GM18951 (cell line): ENCODE data around the gene DHX38.
"Not testable (repeated sequence)": the region's sequence is repeated elsewhere in the genome, so short reads cannot be mapped to it uniquely, and the experiment has no call there.

Source experiments
- POLR2A ChIP-seq: IDR thresholded peaks from 4 replicates; pipeline ENCODE4 v1.6.1; 2011; ENCODE audit warnings: mild to moderate bottlenecking; ENCODE audit not compliant: insufficient read length, insufficient read depth; ENCODE audit errors: extremely low read depth
- in situ Hi-C: fragments of 300-500 bp; cut with MboI; formaldehyde crosslinking; loops from one replicate; pipeline ENCODE4 v1.12.0; 2022; ENCODE audit warnings: low sequenced_read_pairs, mixed read lengths, inconsistent platforms; ENCODE audit not compliant: unreplicated experiment

DHX38 gene

GRCh38 chr16:72093448-72094265, at the start of gene DHX38, which contains the start of gene TXNL4B:
DHX38 (plus strand) TSS chr16:72093847; CDS start chr16:72096158, 2,311 bp downstream.
TXNL4B (minus strand) TSS chr16:72093620; CDS start chr16:72090749, 2,871 bp downstream.
- in situ Hi-C loops, result no loop called here
- peak; percentile 73 for TF ChIP-seq POLR2A

GRCh38 chr16:72044296-72044695, 49.4 kb upstream of the DHX38 start:
- in situ Hi-C loops, result no loop called here
- TF ChIP-seq POLR2A, result no peak

GRCh38 chr16:72044825-72045359, 48.8 kb upstream of the DHX38 start:
- in situ Hi-C loops, result no loop called here
- TF ChIP-seq POLR2A, result no peak

- no peak for TF ChIP-seq POLR2A
- in situ Hi-C loops, result no loop called here
Observed at GRCh38 chr16:72049110-72049509, 44.5 kb upstream of the DHX38 start.

- no peak for TF ChIP-seq POLR2A
- in situ Hi-C loops, result no loop called here
Observed at GRCh38 chr16:72050769-72051464, 42.7 kb upstream of the DHX38 start.

- no peak for TF ChIP-seq POLR2A
- in situ Hi-C loops, result no loop called here
Observed at GRCh38 chr16:72051818-72052217, 41.8 kb upstream of the DHX38 start.

GRCh38 chr16:72054254-72054847, 39.3 kb upstream of the DHX38 start, which contains the start of gene HP:
HP (plus strand) TSS chr16:72054505; CDS start chr16:72054653, 148 bp downstream.
- in situ Hi-C loops, result not testable (repeated sequence)

- no peak for TF ChIP-seq POLR2A
- in situ Hi-C loops, result no loop called here
Observed at GRCh38 chr16:72055911-72056310, 37.7 kb upstream of the DHX38 start.

- in situ Hi-C loops, result not testable (repeated sequence)
Observed at GRCh38 chr16:72057313-72057712, 36.3 kb upstream of the DHX38 start.

- in situ Hi-C loops, result not testable (repeated sequence)
Observed at GRCh38 chr16:72059060-72059459, 34.6 kb upstream of the DHX38 start.

GRCh38 chr16:72060405-72060804, 33.2 kb upstream of the DHX38 start:
- in situ Hi-C loops, result no loop called here
- no peak for TF ChIP-seq POLR2A

GRCh38 chr16:72061564-72061963, 32.1 kb upstream of the DHX38 start:
- TF ChIP-seq POLR2A, result no peak
- in situ Hi-C loops, result no loop called here

- in situ Hi-C loops, result no loop called here
- no peak for TF ChIP-seq POLR2A
Observed at GRCh38 chr16:72064361-72064894, 29.2 kb upstream of the DHX38 start.
